SJSA1 (cell line): ENCODE data around the gene LRRC73. TPM values are rescaled to one million over a fixed set of nuclear protein-coding genes. Genes with fewer than 3 reads are reported as not detected.

Experiments used
- DNase-seq, 2 experiments: peaks; one replicate each; pipeline ENCODE4 v3.0.0-alpha.2; 2015 to 2020; ENCODE audit warnings: low spot score in 2 of 2, low read depth in 1 of 2
- H3K27ac ChIP-seq: fragments of 250-450 bp; sonication (Bioruptor Pico); 2 replicates; pipeline ENCODE4 v1.5.1; 2020; ENCODE audit warnings: mild to moderate bottlenecking, moderate library complexity
- H3K27me3 ChIP-seq: fragments of 250-450 bp; sonication (Bioruptor Pico); replicated peaks from 2 replicates; pipeline ENCODE4 v1.5.1; 2020; ENCODE audit warnings: mild to moderate bottlenecking, moderate library complexity
- H3K36me3 ChIP-seq: fragments of 250-450 bp; sonication (Bioruptor Pico); 2 replicates; pipeline ENCODE4 v1.5.1; 2020; ENCODE audit warnings: mild to moderate bottlenecking
- H3K4me1 ChIP-seq: fragments of 250-450 bp; sonication (Bioruptor Pico); replicated peaks from 2 replicates; pipeline ENCODE4 v1.6.1; 2021; ENCODE audit warnings: mild to moderate bottlenecking
- H3K4me3 ChIP-seq: fragments of 250-450 bp; sonication (Bioruptor Pico); 2 replicates; pipeline ENCODE4 v1.5.1; 2020; ENCODE audit warnings: mild to moderate bottlenecking
- H3K9me3 ChIP-seq: fragments of 250-450 bp; sonication (Bioruptor Pico); replicated peaks from 2 replicates; pipeline ENCODE4 v1.5.1; 2020; ENCODE audit warnings: mild to moderate bottlenecking
- total RNA-seq: library from RNA; depleted of rRNA; stranded (reverse); fragments of >200 nt; shearing (Covaris generic); gene quantifications from 2 replicates; pipeline ENCODE4 v1.2.3, GENCODE V29; 2014; rRNA removed

LRRC73 gene
- total RNA-seq, 1 experiment from 2014 or later = not detected

DNA sequence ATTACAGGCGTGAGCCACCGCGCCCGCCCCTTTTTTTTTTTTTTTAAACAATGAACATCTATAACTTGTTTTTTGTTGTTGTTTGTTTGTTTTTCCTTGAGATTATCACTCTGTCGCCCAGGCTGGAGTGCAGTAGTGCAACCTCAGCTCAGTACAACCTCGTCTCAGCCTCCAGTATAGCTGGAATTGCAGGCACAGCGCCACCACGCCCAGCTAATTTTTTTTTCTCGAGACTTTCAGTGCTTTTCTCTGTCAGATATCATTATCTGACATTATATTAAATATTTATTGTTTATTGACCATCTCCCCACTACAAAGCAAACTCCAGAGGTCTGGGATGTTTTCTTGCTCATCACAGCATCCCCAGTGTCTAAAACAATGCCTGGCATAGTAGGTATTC, 52.5 kb downstream of the LRRC73 start:
- Histone ChIP-seq H3K4me1 (peaks cover 18% of the 10 kb centered on the region), H3K27ac (no peak overlapping the region), H3K36me3 (no peaks in the 10 kb centered on the region; the same call in 1 of the 2 replicates), H3K9me3 (no peaks in the 10 kb centered on the region; the same call in 1 of the 2 replicates), H3K27me3 (peaks cover 37% of the 10 kb centered on the region), H3K4me3 (no peak overlapping the region)
- DNase-seq = no peak

Other genes starting within 250 kb of the LRRC73 start
- not detected in 2 replicates for gene SLC22A7, start 212.1 kb downstream of the LRRC73 start, total RNA-seq
- gene CRIP3, start 201.5 kb downstream of the LRRC73 start, total RNA-seq = not detected in 2 replicates
- gene ZNF318, start 140.7 kb downstream of the LRRC73 start, total RNA-seq = 8.0 and 12.2 TPM in 2 replicates
- 10.9 and 11.3 TPM in 2 replicates for gene ABCC10, start 82.8 kb downstream of the LRRC73 start, total RNA-seq
- gene DLK2, start 54.8 kb downstream of the LRRC73 start, total RNA-seq = 0.16 TPM in 1 of 2 replicates, not detected in the other
- 18.5 and 24.8 TPM in 2 replicates for gene TJAP1, start 32.8 kb downstream of the LRRC73 start, total RNA-seq
- gene YIPF3, start 6.6 kb upstream of the LRRC73 start, total RNA-seq = 59.2 and 116 TPM in 2 replicates
- 24.4 and 28.3 TPM in 2 replicates for gene POLR1C, start 6.7 kb upstream of the LRRC73 start, total RNA-seq
- gene XPO5, start 65.7 kb upstream of the LRRC73 start, total RNA-seq = 35.8 and 81.8 TPM in 2 replicates
- 22.6 and 27.3 TPM in 2 replicates for gene POLH, start 65.8 kb upstream of the LRRC73 start, total RNA-seq
- 57.3 and 59.8 TPM in 2 replicates for gene GTPBP2, start 118.9 kb upstream of the LRRC73 start, total RNA-seq
- 17.9 and 59.4 TPM in 2 replicates for gene MAD2L1BP, start 125.5 kb upstream of the LRRC73 start, total RNA-seq
- not detected in 2 replicates for gene RSPH9, start 134.7 kb upstream of the LRRC73 start, total RNA-seq
- gene MRPS18A, start 177.4 kb upstream of the LRRC73 start, total RNA-seq = 47.9 and 57.6 TPM in 2 replicates